Kidney (tissue), 14 donors: ENCODE results near the gene HTR1E. TPM values are rescaled to one million over a fixed set of nuclear protein-coding genes. Genes with fewer than 3 reads are reported as not detected.
"Not testable (repeated sequence)": the region's sequence is repeated elsewhere in the genome, so short reads cannot be mapped to it uniquely, and the experiment has no call there.

Source experiments
- DNase-seq, 5 donors: peaks; one replicate each; pipeline ENCODE4 v3.0.0-alpha.2; 2013 to 2020
- FAIRE-seq: peaks from 2 replicates; lab custom pipeline; 2012; peaks lifted over from hg19 to GRCh38; lab: Jason Lieb, UNC
- H3K27ac ChIP-seq, 2 donors: one replicate each; pipeline ENCODE4 v1.7.0; 2013; ENCODE audit warnings: low read depth in 2 of 2, low read length in 2 of 2, inconsistent platforms in 1 of 2
- H3K27me3 ChIP-seq: one replicate; pipeline ENCODE4 v1.7.1; 2013; ENCODE audit warnings: low read length, inconsistent platforms; ENCODE audit not compliant: control insufficient read depth, insufficient read depth
- H3K36me3 ChIP-seq, 3 donors: one replicate each; pipeline versions ENCODE4 v1.7.0 to v1.7.1; 2013; ENCODE audit warnings: low read length in 3 of 3, control low read depth in 1 of 3, inconsistent platforms in 1 of 3; ENCODE audit not compliant: insufficient read depth in 3 of 3, control insufficient read depth in 2 of 3
- H3K4me1 ChIP-seq, 3 donors: one replicate each; pipeline versions ENCODE4 v1.7.0 to v1.7.1; 2013; ENCODE audit warnings: low read length in 3 of 3, inconsistent platforms in 1 of 3, low read depth in 1 of 3; ENCODE audit not compliant: control insufficient read depth in 2 of 3, insufficient read depth in 2 of 3
- H3K4me3 ChIP-seq, 3 donors: one replicate each; pipeline versions ENCODE4 v1.7.0 to v1.8.1; 2013; ENCODE audit warnings: low read length in 3 of 3, control low read depth in 1 of 3, inconsistent platforms in 1 of 3
- H3K9ac ChIP-seq, 3 donors: one replicate each; pipeline versions ENCODE4 v1.7.0 to v1.7.1; 2013; ENCODE audit warnings: low read length in 3 of 3, control low read depth in 1 of 3, inconsistent platforms in 1 of 3
- H3K9me3 ChIP-seq, 3 donors: one replicate each; pipeline versions ENCODE4 v1.7.0 to v1.7.1; 2013; ENCODE audit warnings: low read length in 3 of 3, control low read depth in 1 of 3, inconsistent platforms in 1 of 3; ENCODE audit not compliant: control insufficient read depth in 2 of 3, insufficient read depth in 1 of 3
- CTCF ChIP-seq: IDR thresholded peaks from 3 replicates; pipeline ENCODE4 v1.5.1; 2012; ENCODE audit warnings: mild to moderate bottlenecking, moderate library complexity, borderline replicate concordance; ENCODE audit not compliant: insufficient read depth; ENCODE audit errors: extremely low read depth
- intact Hi-C: fragments of 100-400 bp; cut with DNase I; formaldehyde crosslinking; loops from one replicate; pipeline ENCODE4 v1.11.1; 2022
- polyA plus RNA-seq: library from polyadenylated mRNA; stranded (reverse); fragments of 350-450 nt; fragmentation: Illumina TruSeq; extraction: RNeasy Lipid Tissue Mini Kit (QIAGEN cat#74804); gene quantifications from one replicate; pipeline ENCODE4 v1.2.3, GENCODE V29; 2014; ENCODE audit warnings: low read depth, low replicate concordance; ENCODE audit not compliant: insufficient read depth
- total RNA-seq: library from RNA; stranded (reverse); fragmentation: NEBNext Ultra II Directional; extraction: Animal tissue kit (Norgen Biotek cat#: 25700); gene quantifications from one replicate; pipeline ENCODE4 v1.2.1, GENCODE V29; 2021
- donor health status: control.
- donor health status: control.
- donor health status: control.
- donor health status: control.
- donor health status: control.
- donor health status: DM: yes; HTN: yes; CAD: no.
- donor health status: Normal renal cell carcinoma (clear cell type).

HTR1E gene
- total and polyA plus RNA-seq, 2 donors from 2014 or later = not detected

- DNase-seq = no peak
- FAIRE-seq = no peak
- H3K9ac ChIP-seq = no peak overlapping the region
- H3K36me3 ChIP-seq = no peaks in the 10 kb centered on the region
- intact Hi-C loops = no loop called here
- H3K27me3 ChIP-seq = no peaks in the 10 kb centered on the region
- TF ChIP-seq CTCF = no peak
- no peak overlapping the region for H3K4me3 ChIP-seq
- H3K9me3 ChIP-seq = no peaks in the 10 kb centered on the region
- no peak overlapping the region for H3K27ac ChIP-seq
- H3K4me1 ChIP-seq = no peaks in the 10 kb centered on the region
Observed at GRCh38 chr6:86916393-86916792, 20.9 kb upstream of the HTR1E start.

GRCh38 chr6:86927138-86927537 is 10.2 kb upstream of the HTR1E start:
- H3K4me1 ChIP-seq, intact Hi-C loops, H3K27ac ChIP-seq, H3K4me3 ChIP-seq, FAIRE-seq, H3K9ac ChIP-seq, H3K27me3 ChIP-seq, H3K9me3 ChIP-seq, H3K36me3 ChIP-seq, DNase-seq: not testable (repeated sequence)

- H3K9ac ChIP-seq, H3K27me3 ChIP-seq, H3K36me3 ChIP-seq, FAIRE-seq, H3K9me3 ChIP-seq, H3K4me3 ChIP-seq, intact Hi-C loops, H3K4me1 ChIP-seq, DNase-seq, H3K27ac ChIP-seq: not testable (repeated sequence)
Observed at GRCh38 chr6:86927859-86928258, 9.5 kb upstream of the HTR1E start.

- peaks cover 0 to 4% (median 0%) of the 10 kb centered on the region in 3 donors for H3K4me1 ChIP-seq
- no peak overlapping the region for H3K9ac ChIP-seq
- H3K36me3 ChIP-seq = no peaks in the 10 kb centered on the region
- DNase-seq (no peak), FAIRE-seq (no peak)
- H3K27ac ChIP-seq = no peak overlapping the region
- intact Hi-C loops = no loop called here
- no peaks in the 10 kb centered on the region for H3K27me3 ChIP-seq
- no peak for TF ChIP-seq CTCF
- H3K9me3 ChIP-seq = no peaks in the 10 kb centered on the region
- H3K4me3 ChIP-seq = no peak overlapping the region
Observed at GRCh38 chr6:86934365-86934764, 3.0 kb upstream of the HTR1E start.

GRCh38 chr6:86936834-86937218 is 502 bp upstream of the HTR1E start:
- Histone ChIP-seq H3K36me3 (no peaks in the 10 kb centered on the region), H3K27me3 (no peaks in the 10 kb centered on the region), H3K4me1 (peaks cover 0 to 4% (median 0%) of the 10 kb centered on the region in 3 donors), H3K9me3 (no peaks in the 10 kb centered on the region), H3K4me3 (peak overlapping the region in 1 of 3 donors; percentile 45), H3K27ac (no peak overlapping the region), H3K9ac (no peak overlapping the region)
- TF ChIP-seq CTCF = no peak
- intact Hi-C loops = no loop called here
- FAIRE-seq = no peak
- no peak for DNase-seq
